Panc1 (cell line): ENCODE data around the gene GRAMD1C.

Experiments
- POLR2AphosphoS5 ChIP-seq: IDR thresholded peaks from 2 replicates; pipeline ENCODE4 v1.6.1; 2012; ENCODE audit warnings: mild to moderate bottlenecking, low read depth, low read length, moderate library complexity
- SIN3A ChIP-seq: IDR thresholded peaks from 2 replicates; pipeline ENCODE4 v1.6.1; 2012; ENCODE audit warnings: low read depth, mild to moderate bottlenecking, low read length, moderate library complexity, borderline replicate concordance; ENCODE audit not compliant: insufficient read depth
- TF ChIP-seq, protein P1 (sequence below): fragments of 450-650 bp; IDR thresholded peaks from 2 replicates; pipeline ENCODE4 v1.5.1; 2017; ENCODE audit warnings: mild to moderate bottlenecking

GRCh38 chr3:113897373-113897777 lies 58.8 kb downstream of the GRAMD1C start:
- TF ChIP-seq, protein P1, sequence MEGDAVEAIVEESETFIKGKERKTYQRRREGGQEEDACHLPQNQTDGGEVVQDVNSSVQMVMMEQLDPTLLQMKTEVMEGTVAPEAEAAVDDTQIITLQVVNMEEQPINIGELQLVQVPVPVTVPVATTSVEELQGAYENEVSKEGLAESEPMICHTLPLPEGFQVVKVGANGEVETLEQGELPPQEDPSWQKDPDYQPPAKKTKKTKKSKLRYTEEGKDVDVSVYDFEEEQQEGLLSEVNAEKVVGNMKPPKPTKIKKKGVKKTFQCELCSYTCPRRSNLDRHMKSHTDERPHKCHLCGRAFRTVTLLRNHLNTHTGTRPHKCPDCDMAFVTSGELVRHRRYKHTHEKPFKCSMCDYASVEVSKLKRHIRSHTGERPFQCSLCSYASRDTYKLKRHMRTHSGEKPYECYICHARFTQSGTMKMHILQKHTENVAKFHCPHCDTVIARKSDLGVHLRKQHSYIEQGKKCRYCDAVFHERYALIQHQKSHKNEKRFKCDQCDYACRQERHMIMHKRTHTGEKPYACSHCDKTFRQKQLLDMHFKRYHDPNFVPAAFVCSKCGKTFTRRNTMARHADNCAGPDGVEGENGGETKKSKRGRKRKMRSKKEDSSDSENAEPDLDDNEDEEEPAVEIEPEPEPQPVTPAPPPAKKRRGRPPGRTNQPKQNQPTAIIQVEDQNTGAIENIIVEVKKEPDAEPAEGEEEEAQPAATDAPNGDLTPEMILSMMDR, result no peak
- TF ChIP-seq POLR2AphosphoS5 (no peak), SIN3A (no peak)
